ENCODE data around the gene AUTS2.

DNA sequence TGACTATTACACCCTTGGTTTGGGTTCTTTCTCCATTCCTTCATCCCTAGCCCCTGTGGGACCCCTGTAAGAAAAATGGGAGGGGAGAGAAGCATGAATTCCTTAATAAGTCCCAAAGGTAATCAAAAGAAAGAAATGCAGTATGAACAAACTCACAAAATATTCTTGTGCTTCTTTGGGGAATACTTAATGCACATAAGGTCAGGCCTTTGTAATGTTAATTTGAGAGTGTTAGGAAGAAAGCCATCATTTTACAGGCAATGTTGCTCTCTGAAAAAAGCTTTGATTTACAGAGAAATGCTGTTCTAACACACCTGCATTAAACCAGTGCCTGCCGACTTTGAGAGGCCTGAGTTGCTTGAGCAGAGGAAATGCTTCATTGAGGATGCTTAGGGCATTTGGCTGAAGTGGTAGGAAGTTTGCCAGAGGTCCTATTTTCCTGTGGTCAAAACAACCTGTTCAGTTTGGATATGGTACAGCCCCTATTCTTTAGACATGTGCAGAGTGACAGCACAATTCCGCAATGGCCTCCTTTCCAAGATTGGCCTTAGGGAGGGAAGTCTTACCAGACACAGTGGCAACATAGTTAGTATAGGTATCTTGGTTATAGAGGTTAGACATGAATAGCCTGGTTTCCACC lies 643.4 kb downstream of the AUTS2 start:
- TF ChIP-seq, protein P1, sequence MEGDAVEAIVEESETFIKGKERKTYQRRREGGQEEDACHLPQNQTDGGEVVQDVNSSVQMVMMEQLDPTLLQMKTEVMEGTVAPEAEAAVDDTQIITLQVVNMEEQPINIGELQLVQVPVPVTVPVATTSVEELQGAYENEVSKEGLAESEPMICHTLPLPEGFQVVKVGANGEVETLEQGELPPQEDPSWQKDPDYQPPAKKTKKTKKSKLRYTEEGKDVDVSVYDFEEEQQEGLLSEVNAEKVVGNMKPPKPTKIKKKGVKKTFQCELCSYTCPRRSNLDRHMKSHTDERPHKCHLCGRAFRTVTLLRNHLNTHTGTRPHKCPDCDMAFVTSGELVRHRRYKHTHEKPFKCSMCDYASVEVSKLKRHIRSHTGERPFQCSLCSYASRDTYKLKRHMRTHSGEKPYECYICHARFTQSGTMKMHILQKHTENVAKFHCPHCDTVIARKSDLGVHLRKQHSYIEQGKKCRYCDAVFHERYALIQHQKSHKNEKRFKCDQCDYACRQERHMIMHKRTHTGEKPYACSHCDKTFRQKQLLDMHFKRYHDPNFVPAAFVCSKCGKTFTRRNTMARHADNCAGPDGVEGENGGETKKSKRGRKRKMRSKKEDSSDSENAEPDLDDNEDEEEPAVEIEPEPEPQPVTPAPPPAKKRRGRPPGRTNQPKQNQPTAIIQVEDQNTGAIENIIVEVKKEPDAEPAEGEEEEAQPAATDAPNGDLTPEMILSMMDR (conservative IDR thresholded peaks at IDR 0.05; ENCODE audit: low read length) = no peak
- TF ChIP-seq EZH2phosphoT487 (IDR thresholded peaks at IDR 0.05; ENCODE audit: borderline replicate concordance) = no peak
